ENCODE data around the gene SEMA4C.

GRCh38 chr2:96879545-96880040 lies 9.7 kb upstream of the SEMA4C start:
- TF ChIP-seq CTCF (IDR thresholded peaks at IDR 0.05) (no peak), POLR2A (IDR thresholded peaks at IDR 0.05) (no peak)

Data from lower leg skin (tissue), 3 donors.